GM21528 (cell line): ENCODE results near the gene ZNF385D.
"Not testable (repeated sequence)": the region's sequence is repeated elsewhere in the genome, so short reads cannot be mapped to it uniquely, and the experiment has no call there.

ENCODE experiments used
- ATAC-seq: cut with Tn5 transposase; IDR thresholded peaks from one replicate; pipeline ENCODE4 v1.9.1; 2021; ENCODE audit warnings: mild to moderate bottlenecking, moderate library complexity; ENCODE audit not compliant: unreplicated experiment, low FRiP score

Gene ZNF385D

DNA sequence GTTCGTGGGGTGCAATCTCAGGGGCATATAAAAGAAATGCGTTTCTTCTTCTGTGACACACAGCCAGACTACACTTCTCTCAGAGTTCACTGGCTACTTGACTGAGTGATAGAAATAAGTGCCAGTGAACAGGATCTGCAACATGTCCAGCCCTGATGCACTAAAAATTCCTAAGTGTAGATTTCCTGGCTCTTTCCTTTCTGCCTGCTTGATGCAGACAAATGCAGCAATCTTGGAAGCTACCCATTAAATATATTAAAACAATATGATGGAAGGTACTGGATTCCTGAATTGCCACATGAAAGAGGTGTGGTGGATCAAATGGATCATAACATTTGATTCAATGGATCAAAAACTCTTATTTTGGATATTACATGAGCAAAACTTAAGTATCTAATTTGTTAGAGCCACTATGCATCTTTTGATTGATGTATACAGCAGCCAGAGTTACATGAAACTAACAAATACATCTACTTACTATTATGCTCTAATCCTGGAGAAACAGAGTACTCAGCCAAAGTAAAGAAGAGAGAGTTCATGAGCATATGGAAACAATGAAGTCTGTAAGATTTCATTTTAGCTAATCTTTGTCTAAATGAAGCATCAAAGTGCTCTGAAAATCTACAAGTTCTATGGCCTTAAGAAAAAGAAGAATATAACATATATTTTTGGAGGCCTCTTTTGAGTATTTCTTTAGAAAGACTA is 222.6 kb downstream of the ZNF385D start:
- ATAC-seq, result no peak

DNA sequence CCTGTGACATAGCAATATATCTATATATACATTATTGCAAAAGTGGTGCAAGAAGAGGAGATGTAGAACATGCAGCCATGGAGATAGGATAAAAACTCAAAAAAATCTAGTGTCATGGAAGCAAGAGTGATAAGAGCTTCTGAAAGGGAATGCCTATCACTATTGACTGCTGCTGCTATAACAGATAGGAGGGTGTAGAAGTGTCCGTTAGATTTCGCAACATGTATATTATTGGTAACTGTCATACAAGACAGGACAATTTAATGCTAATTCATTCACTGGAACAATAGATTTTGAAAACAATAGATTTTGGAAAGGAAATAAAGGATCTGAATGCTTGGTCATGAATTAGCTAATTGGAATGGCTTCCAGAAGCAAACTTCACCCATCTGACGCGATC is 224.5 kb downstream of the ZNF385D start:
- ATAC-seq, result no peak

GRCh38 chr3:21524133-21524532 is 226.9 kb downstream of the ZNF385D start:
- ATAC-seq, result no peak

DNA sequence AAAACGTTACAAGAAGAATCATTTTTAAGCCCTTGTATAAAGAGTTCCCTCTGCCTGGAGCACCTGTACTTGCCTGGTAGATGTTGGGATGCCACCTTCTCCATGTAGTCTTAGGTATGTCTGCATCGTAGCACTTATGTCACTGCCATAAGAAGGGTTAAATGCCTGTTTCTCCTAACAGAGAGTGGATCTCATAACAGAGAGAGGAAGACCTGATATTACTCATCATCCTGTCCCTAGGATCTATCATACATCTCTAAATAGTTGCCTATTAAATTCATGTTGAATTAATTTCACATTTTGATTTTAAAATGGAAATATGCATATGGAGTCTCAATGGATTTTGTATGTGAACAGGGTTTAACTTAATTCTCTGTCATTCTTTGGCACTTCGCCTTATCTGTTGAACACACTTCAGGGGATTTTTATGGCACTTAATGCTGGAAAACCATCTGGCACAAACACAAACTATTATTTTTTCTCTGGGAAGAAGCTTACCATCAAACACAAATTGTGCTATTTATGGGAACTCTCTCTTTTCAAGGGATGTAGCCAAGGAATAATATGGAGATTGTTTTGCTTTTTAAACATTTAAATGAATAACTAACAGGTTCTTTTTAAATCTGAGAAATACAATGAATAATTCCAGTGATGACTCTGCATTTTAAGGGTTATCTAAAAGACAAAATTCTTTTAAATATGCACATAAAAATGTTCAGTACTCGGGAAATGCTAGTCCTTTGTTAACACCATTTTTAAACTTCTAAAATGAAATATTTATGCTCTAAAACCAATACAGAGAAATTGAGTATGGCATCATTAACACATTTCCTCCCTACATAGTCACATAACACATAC is 230.7 kb downstream of the ZNF385D start:
- ATAC-seq, result no peak

DNA sequence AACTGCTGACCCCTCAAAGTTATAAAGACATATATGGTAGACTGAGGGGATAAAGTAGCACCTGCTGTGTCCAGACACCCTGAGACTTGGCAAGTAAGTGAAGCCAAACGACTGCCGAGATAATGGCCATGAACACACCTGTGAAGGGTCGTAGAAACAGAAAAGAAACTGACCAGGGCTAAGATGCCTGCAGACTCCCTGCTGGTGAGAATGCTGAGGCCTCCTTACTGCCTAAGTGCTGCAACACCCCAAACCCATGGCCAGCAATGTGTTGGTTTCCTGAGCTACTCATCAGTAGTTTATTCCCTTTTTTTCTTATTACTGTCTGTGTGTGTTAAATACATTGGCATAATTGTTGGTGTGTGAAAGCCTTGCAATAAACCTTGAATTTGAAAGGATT is 233.8 kb downstream of the ZNF385D start:
- no peak for ATAC-seq

- ATAC-seq, result no peak
Observed at GRCh38 chr3:21515417-21515816, 235.6 kb downstream of the ZNF385D start.

DNA sequence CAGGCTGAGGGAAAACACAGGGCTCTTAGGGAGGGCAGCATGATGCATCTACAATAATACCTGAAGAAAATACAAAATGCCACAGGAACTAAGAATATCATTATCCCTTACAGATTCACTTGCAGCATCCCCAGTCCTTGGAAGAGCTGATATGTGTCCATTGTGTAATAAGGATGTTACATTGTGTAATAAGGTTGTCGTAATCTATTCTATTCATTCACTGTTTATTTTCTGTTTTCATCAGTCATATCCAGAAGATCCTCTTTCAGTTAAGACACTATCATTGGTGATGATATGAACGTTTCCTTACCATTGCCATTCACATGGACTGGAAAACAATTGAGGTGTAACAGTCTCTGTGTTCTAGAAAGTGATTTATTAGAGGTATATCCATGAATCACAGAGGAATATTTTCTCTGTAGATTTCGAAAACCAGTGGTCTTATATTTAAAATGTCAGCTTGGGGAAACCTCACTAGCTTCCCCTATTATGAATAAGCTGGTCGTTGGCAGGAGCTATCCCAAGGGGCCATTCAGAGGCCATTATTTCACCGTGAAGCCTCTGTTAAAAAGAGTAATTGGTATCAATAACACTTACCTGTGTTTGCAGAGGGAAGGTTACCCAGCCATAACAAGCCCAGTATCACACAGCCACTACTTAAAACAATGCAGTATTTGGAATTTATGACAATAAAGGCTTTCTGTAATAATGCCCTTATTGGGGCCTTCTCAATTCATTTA is 241.1 kb downstream of the ZNF385D start:
- ATAC-seq, result no peak

- no peak for ATAC-seq
Observed at GRCh38 chr3:21508246-21508645, 242.8 kb downstream of the ZNF385D start.

DNA sequence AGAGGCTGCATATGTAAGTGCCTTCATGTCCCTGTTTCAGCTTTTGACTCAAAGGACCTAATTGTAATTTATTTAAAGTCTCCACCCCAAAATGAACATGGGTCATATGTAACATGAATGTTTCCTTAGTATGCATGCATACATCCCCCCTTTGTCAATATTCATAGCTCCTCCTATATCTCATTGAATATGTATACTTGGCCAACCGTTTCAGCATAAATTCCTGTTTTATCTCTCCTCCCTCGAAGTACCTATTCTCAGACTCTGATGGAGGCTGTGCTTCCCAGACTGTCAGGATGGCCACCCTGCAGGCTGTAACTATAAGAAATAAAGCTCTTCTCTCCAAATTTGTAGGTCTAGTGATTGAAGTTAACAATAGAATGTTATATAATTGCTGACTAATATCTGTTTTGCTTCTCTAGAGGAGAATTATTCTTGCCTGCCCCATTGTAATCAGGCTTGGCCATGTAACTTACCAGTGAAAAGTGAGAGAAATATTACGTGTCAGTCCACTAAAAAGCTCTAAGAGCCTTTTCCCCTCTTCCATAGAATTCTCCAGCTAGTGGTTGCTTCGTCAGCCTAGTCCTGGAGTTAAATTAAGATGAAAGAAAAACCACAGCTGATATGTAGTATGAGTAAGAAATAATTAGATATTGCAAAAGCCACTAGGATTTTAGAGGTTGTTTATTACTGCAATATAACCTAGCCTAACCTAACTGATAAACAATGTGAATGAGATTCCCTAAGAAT is 245.1 kb downstream of the ZNF385D start:
- ATAC-seq, result no peak

DNA sequence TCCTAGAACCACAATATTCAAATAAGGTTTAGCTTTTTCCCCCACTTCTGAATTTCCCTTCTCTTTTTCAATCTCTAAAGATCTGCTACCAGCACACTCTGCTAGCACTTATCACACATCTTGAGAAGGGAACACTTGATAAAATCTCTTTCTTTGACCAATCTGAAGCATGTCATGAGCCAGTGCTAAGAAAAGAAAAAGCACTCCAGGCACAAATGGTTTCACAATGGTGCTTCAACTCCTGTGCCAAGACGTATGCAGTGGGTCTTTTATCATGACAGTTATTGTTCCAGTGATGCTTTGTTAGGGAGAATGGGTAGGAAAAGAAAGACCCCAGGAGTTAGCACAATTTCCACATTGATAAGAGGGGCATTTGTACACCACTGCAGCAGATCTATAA is 248.4 kb downstream of the ZNF385D start:
- ATAC-seq, result no peak

DNA sequence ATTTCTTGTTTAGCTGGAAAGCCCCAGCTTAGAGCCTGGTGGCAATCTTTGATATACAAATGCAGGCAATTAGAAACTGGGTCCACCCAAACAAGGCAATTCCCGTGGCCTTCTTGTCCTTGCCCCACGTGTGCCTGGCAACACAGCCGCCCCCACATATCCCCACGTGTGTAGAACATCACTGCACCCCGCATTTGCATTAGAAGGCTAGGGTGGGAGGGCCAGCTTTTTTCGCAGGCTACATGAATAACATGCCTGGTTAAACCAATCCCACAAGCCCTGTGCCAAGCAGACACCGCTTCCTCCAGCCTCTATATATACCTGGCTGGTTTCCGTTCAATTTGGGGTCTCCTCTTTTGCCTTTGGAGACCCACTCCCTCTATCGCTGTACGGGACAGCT is 250.2 kb downstream of the ZNF385D start:
- no peak for ATAC-seq

DNA sequence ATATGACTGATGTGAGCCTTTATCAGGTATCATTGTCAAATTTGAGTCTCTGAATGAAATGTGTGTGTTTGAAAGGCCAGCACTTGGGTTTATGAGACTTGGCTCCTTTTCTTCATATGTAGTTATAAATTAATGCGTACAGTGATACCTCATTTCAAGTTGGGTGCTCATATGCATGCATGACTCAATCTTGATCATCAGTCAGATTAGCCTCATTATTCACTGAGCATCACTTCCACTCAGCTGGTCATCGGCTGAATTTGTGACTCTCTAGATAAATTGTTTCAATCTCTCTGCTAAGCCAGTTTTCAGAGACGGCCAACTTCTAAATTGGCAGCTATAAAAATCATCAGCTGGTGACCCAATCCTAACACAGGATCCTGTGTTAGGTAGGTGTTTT is 260.3 kb downstream of the ZNF385D start:
- ATAC-seq, result not testable (repeated sequence)

DNA sequence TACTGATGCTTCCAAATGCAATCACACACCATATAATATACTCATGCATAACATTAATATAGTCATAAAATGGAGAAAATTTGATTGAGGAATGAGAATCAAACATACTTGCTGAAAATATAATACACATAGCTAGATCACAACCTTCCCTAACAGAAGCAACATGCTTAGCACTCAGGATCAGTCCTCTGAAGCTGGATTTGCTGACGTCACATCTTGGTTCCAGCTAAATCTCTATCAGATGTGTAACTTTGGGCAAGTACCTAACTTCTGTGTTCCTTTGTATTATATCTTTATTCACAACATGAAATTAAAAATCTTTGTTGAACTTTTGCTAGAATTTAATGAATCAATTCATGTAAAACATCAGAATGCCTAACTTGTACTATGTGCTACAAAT is 263.5 kb downstream of the ZNF385D start:
- no peak for ATAC-seq

DNA sequence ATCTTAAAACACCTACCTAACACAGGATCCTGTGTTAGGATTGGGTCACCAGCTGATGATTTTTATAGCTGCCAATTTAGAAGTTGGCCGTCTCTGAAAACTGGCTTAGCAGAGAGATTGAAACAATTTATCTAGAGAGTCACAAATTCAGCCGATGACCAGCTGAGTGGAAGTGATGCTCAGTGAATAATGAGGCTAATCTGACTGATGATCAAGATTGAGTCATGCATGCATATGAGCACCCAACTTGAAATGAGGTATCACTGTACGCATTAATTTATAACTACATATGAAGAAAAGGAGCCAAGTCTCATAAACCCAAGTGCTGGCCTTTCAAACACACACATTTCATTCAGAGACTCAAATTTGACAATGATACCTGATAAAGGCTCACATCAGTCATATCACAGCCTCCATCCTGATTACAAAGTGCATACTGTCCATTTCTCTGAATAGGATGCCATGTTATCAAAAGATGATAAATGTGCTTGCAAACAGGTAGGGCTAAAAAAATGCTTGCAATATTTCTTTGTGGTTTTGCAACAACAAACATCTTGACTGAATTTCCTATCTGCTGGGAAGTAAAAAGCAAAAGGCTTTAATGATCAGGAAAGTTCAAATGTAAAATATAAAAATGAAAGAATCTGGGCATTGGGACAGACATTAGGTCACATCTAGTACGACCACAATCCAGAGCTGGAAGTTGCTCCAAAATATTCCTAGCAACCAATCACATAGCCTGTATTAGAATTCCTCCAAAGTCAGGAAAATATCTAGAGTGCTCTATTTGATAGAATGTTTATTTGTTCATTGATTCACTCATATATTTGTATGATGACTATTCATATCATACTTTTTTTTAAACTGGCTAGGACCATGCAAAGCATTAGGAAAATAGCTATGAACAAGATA is 264.7 kb downstream of the ZNF385D start:
- ATAC-seq, result not testable (repeated sequence)

DNA sequence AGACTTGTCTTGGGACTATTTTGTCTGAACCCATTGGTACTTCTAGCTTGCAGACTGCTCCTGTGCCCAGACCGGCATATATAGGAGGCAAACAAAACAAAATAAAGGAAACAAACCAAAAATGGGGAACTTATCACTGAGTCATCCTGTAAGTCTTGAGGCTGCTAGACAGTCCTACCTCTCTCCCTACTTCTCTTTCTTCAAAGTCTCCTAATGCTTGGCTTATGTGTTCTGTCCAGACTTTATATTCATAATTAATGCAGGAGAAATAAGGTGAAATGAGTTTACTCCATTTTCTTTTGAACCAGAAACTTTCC is 266.2 kb downstream of the ZNF385D start:
- ATAC-seq, result no peak

- no peak for ATAC-seq
Observed at GRCh38 chr3:21484057-21484827, 266.8 kb downstream of the ZNF385D start.

GRCh38 chr3:21481991-21482390 is 269.0 kb downstream of the ZNF385D start:
- no peak for ATAC-seq

GRCh38 chr3:21477541-21478288 is 273.3 kb downstream of the ZNF385D start:
- no peak for ATAC-seq
